ENCODE measurements around the gene PPIL6.

PPIL6 gene

GRCh38 chr6:109360281-109360680 lies 80.1 kb downstream of the PPIL6 start:
- no peak for DNase-seq

GRCh38 chr6:109359248-109359647 lies 81.2 kb downstream of the PPIL6 start:
- DNase-seq: no peak

GRCh38 chr6:109358204-109358603 lies 82.2 kb downstream of the PPIL6 start:
- no peak for DNase-seq

- no peak for DNase-seq
These were observed 84.2 kb downstream of the PPIL6 start for GRCh38 chr6:109356237-109356636.

- no peak for DNase-seq
These were observed 88.9 kb downstream of the PPIL6 start for GRCh38 chr6:109351231-109352130.

GRCh38 chr6:109349419-109349987 lies 90.9 kb downstream of the PPIL6 start:
- no peak for DNase-seq

- DNase-seq: no peak
These were observed 92.2 kb downstream of the PPIL6 start for GRCh38 chr6:109348226-109348625.

GRCh38 chr6:109347779-109348178 lies 92.6 kb downstream of the PPIL6 start:
- no peak for DNase-seq

GRCh38 chr6:109345986-109346385 lies 94.4 kb downstream of the PPIL6 start:
- no peak for DNase-seq

- DNase-seq: no peak
These were observed 96.2 kb downstream of the PPIL6 start for GRCh38 chr6:109344226-109344625.

GRCh38 chr6:109343518-109343917 lies 96.9 kb downstream of the PPIL6 start:
- DNase-seq: no peak

GRCh38 chr6:109342911-109343310 lies 97.5 kb downstream of the PPIL6 start:
- DNase-seq: no peak

- no peak for DNase-seq
These were observed 97.9 kb downstream of the PPIL6 start for GRCh38 chr6:109342506-109342905.

- no peak for DNase-seq
These were observed 99.6 kb downstream of the PPIL6 start for GRCh38 chr6:109340811-109341210.

Measured in SIG-M5 (cell line).